GM12872 (cell line): ENCODE results near the gene PLEK2.

ENCODE experiments used
- TF ChIP-seq, protein P1 (sequence below): IDR thresholded peaks from 3 replicates; pipeline ENCODE4 v1.5.1; 2011; ENCODE audit warnings: low read depth, mild to moderate bottlenecking, low read length, moderate library complexity; ENCODE audit not compliant: insufficient read depth

PLEK2 gene

DNA sequence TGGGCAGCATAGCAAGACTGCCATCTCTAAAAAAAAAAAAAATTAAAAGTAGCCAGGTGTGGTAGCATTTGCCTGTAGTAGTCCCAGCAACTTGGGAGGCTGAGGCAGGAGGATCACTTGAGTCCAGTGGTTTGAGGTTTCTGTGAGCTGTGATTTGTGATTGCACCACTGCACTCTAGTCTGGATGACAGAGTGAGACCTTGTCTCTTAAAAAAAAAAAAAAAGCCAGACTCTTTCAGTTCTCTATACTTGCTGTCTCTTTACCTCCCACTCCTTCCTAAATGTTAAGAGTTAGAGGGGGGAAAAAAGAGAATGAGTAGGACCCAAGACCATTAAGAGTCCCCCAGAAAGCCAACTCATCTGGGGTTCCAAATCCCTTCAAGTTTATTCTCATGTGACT is 34.0 kb downstream of the PLEK2 start:
- TF ChIP-seq, protein P1, sequence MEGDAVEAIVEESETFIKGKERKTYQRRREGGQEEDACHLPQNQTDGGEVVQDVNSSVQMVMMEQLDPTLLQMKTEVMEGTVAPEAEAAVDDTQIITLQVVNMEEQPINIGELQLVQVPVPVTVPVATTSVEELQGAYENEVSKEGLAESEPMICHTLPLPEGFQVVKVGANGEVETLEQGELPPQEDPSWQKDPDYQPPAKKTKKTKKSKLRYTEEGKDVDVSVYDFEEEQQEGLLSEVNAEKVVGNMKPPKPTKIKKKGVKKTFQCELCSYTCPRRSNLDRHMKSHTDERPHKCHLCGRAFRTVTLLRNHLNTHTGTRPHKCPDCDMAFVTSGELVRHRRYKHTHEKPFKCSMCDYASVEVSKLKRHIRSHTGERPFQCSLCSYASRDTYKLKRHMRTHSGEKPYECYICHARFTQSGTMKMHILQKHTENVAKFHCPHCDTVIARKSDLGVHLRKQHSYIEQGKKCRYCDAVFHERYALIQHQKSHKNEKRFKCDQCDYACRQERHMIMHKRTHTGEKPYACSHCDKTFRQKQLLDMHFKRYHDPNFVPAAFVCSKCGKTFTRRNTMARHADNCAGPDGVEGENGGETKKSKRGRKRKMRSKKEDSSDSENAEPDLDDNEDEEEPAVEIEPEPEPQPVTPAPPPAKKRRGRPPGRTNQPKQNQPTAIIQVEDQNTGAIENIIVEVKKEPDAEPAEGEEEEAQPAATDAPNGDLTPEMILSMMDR, result no peak

DNA sequence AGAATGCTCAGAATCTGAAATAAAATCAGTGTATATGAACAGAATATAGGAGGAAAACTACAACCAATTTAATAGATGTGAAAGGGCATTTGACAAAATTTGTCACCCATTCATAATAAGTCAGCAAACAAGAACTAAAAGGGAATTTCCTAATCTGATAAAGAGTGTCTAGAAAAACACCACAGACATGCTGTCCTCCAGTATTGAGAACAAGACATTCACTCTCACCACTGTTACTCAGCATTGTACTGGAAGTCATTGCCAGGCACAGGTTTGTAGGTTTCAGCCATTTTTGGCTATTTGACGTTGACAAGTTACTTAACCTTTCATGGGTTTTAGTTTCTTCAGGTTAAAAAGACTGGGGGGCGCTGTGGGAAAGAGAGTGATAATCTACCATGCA is 38.6 kb downstream of the PLEK2 start:
- TF ChIP-seq, protein P1, result no peak

DNA sequence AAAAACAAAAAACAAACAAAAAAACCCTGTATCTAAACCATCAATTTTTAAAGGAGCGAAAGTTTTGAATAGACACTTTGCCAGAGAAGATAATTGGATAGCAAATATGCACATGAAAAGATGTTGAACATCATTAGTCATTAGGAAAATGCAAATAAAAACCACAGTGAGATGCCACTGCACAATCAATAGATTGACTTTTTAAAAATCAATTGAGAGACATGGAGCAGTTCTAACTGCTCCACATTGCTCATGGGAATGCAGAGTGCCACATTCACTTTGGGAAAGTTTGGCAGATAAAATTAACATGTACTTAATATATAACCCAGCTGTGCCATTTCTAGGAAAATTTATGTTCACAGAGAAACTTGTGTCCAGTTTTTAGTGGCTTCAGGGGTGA is 39.1 kb downstream of the PLEK2 start:
- TF ChIP-seq, protein P1, result no peak

DNA sequence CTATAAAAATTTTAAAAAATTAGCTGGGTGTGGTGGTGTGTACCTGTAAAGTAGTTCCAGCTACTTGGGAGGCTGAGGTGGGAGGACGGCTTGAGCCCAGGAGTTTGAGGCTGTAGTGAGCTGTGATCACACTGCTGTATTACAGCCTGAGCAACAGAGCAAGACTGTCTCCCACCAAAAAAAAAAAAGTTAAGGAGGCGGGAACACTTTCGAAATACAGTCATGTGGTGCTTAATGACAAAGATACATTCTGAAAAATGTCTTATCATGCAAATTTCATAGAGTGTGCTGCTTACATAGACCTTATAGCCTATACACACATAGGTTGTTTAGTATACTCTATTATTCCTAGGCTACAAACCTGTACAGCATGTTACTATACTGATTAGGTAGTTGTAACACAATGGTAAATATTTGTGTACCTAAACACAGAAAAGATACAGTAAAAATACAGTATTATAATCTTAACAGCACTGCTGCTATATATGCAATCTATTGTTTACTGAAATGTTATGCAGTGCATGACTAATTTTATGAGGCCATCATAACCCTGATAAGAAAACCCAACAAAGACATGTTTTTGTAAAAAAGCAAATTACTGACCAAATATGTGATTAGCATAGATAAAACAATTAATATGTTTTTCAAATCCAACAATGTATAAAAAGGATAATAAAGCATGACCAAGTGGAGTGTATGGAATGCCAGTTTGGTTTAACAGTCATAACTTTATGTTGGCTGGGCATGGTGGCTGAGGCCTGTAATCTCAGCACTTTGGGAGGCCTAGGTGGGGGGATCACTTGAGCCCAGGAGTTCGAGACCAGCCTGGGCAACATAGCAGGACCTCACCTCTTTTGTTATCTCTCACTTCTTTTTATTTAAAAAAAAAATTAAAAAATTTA is 40.5 kb downstream of the PLEK2 start:
- TF ChIP-seq, protein P1, result no peak

DNA sequence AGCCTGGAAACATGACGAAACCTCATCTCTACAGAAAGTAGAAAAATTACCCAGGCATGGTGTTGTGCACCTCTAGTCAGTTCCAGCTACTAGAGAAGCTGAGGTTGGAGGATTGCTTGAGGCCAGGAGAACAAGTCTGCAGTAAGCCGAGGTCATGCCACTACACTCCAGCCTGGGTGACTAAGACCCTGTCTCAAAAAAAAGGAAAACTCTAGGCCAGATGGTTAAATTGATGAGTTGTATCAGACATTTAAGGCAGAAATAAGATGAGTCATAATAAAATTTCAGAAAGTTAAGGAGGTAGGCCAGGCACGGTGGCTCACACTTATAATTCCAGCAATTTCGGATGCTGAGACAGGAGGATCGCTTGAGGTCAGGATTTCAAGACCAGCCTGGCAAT is 41.1 kb downstream of the PLEK2 start:
- TF ChIP-seq, protein P1, result no peak

DNA sequence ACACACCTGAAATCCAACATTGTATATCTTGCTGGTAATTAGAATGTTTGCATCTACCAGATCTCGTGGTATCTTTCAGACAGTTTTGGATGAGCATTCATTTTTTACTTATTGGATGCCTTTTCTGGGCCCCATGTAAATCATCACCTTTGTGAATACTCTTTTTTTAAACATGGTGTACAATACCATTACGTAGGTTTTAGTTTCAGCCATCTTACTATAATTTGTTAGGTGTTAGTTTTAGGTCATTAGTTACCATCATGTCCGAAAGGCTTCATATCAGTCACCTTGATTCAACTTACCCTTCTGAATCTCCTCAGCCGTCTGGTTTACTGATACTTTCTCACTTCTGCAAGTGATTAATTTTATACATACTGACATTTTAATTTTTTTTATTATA is 46.5 kb downstream of the PLEK2 start:
- TF ChIP-seq, protein P1, result no peak

DNA sequence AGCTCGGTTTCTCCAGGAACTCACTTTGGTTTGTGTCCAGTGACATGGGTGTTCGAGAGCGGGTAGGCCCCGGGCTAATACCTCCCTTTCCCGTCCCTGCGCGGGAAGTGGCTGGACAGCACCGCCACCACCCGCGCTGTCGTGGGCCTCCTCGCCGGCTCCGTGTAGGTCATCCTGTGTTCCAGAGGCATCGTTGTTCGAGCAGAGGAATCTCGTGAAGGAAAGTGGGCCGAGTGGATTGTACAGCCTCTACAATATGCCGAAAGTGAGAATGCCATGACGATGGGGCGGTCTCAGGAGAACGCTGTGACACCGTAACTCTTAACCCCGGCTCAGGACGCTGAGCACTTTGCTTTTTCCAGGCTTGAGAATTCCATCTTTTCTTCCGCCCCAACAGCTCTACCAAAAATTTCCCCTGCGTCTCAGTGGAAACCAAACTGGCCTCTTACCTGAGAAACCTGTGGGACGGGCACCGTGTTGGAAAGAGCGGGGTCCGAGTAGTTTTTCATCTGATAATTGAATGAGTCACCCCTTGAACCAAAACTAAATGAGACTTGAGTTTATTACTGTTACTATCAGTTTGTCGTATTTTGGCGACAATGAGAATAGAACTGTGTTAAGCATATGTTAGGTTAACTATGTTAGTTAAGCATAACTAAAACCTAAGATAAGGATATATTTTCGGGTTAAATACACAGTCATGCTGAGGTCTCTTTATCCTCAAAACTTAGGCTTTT is 51.3 kb downstream of the PLEK2 start:
- TF ChIP-seq, protein P1, result no peak
